HG03066 (cell line): ENCODE data around the gene CCR4.
"Not testable (repeated sequence)": the region's sequence is repeated elsewhere in the genome, so short reads cannot be mapped to it uniquely, and the experiment has no call there.

Source experiments
- ATAC-seq: cut with Tn5 transposase; IDR thresholded peaks from one replicate; pipeline ENCODE4 v1.9.1; 2021; ENCODE audit warnings: low read depth; ENCODE audit not compliant: unreplicated experiment

The CCR4 gene

DNA sequence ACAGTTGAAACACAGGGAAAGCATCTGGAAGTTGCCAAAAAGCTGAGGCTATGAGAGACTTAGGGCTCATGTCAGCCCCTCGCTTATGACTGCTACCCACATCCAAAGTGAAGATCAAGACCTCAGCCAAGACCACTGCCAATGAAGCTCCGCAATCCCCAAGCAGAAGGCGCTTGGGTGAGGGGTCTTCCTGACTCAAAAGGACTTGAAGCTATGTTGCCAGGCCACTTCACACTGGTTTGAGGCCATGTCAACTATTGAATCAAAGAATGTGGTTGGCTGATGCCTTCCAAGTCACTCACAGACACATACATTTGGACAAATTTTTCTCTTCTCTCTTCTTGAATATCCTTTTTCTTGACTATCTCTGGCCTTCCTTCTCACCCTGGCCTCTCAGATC, 928 bp upstream of the CCR4 start:
- no peak for ATAC-seq

DNA sequence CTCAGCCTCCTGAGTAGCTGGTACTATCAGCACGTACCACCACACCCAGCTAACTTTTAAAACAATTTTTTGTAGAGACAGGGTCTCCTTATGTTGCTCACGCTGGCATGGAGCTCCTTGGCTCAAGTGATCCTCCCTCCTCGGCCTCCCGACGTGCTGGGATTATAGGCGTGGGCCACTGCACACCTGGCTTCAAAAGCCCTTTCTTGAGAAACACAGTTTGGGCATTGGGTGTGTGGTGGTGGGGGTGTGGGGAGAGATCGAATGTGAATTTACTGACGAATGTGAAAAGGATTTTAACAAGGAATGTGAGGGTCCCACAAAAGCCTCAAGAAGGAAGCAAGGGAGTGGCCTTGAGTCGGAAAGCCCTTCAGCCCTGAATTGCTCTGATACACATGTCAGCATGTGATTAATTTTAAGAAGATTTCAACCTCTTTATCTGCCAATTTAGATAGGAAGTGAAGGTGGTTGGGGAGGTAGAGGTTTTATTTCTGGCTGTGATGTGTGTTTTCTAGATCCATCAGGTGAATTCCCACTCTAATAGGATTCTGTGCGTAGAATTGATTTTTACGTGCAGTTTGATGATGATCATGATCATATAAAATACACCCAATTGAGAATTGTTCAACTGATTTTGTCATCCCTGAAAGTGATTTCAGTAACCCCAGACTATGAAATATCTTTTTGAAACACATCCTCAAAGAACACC, 1.1 kb downstream of the CCR4 start:
- ATAC-seq: no peak

GRCh38 chr3:32954506-32954905, 3.1 kb downstream of the CCR4 start:
- no peak for ATAC-seq

GRCh38 chr3:32956750-32957570, 5.5 kb downstream of the CCR4 start:
- no peak for ATAC-seq

DNA sequence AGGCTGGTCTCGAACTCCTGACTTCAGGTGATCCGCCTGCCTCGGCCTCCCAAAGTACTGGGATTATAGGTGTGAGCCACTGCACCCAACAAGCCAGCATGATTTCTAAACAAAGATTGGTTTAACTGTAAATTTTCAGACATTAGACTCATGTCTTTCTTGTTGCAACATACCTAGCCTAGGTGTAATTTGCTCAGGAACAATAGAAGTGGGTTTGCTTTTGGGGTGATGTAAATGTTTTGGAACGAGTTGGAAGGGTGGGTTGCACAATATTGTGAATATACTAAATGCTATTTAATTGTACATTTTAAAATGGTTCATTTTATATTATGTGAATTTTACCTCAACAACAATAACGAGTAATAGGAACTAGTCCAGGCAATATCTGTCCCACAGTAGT, 7.1 kb downstream of the CCR4 start:
- ATAC-seq: no peak

DNA sequence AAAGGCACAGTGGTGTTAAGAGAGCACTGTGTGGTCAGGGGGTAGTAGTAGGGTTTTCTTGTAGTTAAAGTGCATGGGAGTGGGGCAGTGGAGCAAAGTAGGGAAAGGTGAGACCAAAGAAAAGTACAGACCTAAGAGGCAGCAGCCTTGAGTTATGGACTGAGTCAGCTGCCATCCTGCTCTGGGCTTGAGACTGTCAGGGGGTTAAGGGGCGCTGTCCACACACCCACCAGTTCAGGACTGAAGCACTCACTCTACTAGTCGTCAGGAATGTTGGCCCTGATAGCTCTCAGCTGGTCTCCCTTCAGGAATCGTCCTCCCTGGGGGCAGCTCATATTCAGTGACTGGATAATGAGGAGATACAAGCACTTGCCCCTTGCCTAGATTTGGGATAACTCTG, 7.9 kb downstream of the CCR4 start:
- no peak for ATAC-seq

DNA sequence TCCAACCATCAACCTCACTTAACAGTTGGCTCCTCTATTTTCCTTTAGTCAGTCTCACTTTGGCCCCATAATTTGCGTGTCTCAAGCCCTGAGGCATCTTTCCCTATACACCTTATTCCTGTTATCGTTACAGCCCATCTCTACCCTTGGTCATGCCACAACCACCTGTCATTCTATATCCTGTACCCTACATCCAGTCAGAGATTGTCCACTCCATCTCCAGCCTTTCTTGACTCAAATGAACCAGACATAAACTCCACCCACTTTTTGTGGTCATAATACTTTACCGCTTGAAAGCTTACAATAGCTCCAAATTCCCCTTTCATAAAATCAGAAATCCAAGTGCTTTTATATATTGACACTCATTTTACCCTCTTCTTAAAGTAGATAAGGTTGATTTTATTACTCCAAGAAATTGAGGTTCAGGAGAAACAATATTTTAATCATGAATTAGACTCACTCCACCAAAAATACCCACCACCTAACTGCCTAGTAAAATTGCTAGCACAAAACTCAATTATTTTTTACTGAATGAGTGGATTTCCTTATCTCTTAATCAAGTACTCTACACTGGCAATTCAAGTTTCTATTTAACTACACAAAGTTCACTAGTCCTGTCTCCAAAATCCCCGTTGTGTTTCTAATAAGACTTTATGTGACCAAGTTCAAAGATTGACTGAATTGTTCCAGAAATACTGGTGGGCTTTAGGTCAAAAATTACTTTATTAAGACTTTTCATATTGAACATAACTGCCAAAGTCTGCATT, 9.1 kb downstream of the CCR4 start:
- ATAC-seq: no peak

DNA sequence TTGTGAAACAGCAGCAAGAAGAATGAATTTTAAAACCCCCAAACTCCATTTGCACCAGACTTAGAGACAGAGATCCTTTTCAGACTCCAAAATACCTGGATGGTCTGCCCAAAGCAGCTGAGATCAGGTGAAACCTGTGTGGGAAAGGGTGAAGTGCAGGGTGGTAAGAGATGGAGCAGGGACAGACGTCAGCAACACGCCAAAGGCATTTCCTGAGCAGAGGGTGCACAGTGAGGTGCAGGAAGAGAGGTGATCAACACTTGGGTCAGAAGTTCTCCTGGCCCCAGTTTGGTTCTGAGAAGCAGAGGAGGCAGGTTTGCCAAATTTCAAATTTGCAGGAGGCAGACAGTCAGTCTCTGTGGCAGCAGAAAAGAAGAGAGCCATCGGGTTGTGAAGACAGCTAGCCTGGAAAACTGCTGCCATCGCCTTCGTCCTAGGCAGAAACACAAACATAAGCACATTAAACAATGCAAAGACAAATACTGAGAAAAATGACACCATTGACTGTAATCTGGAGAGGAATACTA, 9.8 kb downstream of the CCR4 start:
- ATAC-seq: no peak

DNA sequence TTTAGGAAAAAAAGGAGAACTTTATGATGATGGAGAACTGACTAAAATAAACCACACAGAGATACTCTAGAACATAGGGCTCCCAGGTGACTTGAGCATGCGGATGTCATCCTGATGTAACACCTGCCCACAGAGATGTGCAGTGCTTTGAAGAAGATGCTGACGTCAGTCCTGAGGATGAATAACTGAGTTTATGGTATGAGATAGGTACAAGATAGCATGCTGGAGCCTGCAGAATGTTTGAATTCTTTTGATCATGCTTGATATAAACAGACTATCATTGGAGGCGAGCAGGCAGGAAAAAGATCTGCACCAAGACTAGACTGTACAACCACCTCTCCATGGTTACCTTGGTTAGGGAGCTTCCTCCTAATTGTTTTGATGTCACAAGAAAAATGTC, 12.4 kb downstream of the CCR4 start:
- ATAC-seq: no peak

DNA sequence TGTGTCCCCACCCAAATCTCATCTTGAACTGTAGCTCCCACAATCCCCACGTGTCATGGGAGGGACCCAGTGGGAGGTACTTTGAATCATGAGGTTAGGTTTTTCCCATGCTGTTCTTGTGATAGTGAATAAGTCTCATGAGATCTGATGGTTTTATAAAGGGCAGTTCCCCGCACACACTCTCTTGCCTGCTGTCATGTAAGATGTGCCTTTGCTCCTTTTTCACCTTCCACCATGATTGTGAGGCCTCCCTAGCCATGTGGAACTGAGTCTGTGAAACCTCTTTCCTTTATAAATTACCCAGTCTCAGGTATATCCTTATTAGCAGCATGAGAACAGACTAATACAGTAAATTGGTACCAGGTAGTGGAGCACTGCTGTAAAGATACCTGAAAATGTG, 13.3 kb downstream of the CCR4 start:
- not testable (repeated sequence) for ATAC-seq

DNA sequence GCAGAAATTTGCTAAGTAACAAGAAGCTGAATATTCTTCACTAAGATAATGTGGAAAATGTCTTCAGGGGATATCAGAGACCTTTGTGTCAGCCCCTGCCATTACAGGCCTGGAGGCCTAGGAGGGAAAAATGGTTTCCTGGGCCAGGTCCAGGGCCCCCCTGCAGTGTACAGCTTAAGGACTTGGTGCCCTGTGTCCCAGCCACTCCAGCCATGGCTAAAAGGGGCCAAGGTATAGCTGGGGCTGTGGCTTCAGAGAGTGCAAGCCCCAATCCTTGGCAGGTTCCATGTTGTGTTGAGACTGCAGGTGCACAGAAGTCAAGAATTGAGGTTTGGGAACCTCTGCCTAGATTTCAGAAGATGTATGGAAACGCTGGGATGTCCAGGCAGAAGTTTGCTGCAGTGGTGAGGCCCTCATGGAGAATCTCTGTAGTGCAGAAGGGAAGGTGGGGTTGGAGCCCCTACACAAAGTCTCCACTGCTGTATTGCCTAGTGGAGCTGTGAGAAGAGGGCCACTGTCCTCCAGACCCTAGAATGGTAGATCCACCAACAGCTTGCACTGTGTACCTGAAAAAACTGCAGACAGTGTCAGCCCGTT, 14.3 kb downstream of the CCR4 start:
- ATAC-seq: not testable (repeated sequence)

DNA sequence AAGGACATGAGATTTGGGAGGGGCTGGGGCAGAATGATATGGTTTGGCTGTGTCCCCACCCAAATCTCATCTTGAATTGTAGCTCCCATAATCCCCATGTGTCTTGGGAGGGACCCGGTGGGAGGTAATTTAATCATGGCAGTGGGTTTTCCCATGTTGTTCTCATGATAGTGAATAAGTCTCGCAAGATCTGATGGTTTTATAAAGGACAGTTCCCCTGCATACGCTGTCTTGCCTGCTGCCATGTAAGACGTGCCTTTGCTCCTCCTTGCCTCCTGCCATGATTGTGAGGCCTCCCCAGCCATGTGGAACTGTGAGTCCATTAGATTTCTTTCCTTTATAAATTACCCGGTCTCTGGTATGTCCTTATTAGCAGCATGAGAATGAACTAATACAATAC, 15.2 kb downstream of the CCR4 start:
- ATAC-seq: not testable (repeated sequence)

DNA sequence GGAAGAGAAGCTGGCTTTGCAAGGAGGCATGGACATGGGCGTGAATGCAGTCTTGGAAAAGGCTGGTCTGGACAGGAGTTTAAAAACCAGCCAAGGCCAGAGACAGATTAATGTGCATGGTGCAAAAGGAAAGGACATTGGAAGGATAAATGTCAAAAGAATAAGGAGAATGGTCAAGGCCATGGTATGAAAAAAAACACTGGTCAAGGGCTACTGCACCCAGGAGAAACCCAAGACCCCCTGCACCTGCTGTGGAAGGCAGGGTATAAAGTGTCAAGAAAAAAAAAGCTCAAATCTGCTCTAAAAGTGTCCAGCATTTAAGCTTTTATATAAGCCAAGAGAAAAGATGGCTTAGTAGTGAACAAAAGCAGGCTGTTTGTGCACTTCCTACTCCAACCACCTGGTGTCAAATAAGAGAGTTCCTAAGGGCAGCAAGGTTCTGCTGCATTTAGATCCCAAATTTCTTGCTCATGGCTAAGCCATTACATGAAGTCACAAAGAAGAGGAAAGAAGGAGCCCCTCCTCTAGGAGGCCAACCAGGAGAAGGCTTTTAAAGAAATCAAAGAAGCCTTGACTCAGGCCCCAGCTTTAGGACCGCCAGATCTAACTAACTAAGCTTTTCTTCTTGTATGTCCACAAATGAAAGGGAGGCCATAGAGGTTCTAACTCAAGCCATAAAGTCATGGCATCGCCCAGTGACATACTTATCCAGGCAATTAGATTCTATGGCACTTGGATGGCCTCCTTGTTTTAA, 16.9 kb downstream of the CCR4 start:
- no peak for ATAC-seq

DNA sequence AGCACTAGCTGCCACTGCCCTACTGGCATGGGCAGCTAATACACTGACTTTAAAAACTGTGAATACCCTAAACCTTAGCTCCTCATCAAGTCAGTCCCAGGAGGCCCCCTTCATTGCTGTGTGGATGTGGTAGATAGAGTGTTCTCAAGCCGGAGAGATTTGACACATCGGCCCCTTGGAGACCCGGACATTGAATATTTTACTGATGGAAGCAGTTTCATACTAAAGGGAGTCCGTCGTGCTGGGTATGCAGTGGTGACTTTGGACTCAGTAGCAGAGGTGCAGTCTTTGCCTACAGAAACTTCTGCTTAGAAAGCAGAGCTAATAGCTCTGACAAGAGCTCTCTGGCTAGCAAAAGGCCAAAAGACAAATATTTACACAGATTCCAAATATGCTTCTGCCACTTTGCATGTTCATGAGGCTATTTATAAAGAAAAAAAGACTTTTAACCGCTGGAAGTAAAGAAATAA, 17.5 kb downstream of the CCR4 start:
- no peak for ATAC-seq

DNA sequence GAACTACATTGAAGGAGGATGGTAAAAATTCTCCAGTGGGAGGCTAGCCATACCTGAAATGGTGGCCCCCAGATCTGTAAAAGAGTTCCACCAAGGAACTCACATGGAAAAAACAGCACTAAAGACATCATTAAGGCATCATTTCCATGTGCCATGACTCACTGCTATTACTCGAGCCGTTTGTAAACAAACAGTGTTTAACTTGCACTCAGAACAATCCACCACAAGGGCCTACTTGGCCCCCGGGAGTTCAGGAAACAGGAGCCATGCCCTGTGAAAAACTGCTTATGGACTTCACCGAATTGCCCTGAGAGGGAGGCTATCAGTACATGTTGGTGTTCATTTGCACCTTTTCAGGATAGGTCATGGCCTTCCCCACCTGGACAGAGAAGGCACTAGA, 18.2 kb downstream of the CCR4 start:
- no peak for ATAC-seq

DNA sequence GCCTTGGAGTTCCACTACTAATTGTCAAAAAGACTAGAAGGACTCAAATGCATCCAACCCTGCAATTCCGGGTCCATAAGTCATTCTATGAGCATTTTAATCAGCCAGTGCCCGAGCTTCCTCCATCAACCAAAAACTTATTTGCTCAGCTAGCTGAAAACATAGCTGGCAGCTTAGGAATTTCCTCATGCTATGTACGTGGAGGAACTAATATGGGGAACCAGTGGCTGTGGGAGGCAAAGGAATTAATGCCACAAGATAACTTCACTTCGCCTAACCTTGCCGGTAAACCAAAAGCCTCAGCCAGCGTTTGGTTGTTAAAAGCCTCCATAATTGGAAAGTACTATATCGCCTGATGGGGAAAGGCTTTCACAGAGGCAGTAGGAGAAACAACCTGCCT, 19.8 kb downstream of the CCR4 start:
- ATAC-seq: not testable (repeated sequence)

- ATAC-seq: no peak
These were observed 21.2 kb downstream of the CCR4 start for GRCh38 chr3:32972482-32973146.

DNA sequence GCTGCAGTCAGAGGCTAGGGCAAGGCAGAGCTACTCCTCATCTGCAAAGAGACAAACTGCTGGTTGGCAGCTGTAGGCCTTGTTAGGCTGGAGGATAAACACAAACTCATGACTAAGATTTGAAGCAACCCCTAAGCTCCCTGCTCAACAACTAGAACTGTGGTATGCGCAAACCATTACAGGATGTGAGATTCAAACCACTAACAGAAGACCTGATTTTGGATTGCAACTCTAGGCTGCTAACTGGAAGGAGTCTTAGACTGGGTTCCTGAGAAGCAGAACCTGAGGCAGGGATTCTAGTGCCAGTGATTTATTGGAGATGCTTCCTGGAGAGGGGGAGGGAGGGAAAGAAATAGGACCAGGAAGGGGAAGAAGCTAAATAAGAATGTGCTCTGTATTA, 22.5 kb downstream of the CCR4 start:
- no peak for ATAC-seq

DNA sequence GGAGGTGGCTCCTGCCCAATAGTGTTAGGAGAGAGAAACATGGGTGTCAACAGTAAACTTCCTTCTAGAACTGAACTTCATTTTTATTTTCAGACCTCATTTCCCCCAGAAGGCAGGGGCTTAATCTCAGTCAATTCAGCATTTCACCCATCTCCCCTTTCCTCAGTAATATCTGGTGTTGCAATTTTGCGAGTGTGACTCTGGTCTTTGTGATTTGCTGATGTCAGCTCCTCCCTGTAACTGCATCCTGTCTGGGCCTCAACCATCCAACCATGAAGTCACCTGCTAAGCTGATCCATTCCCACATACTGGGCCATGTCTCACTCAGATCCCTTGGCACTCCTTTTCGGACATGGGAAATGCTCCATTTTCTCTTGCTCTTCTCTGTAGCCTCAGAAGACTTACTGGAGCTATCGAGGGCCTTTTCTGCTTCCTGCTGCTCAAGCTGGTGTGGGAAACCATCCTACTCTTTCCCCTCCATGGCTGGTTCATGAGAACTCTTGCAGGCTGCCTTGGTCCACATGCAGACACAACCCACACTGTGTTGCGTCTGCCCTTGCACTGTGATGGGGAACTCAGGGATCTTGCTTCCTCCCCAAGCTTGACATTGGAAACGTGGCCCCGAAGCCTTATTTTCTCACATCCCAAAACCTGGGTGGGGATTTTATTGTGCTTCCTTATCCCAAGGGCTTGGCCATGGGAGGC, 24.6 kb downstream of the CCR4 start:
- no peak for ATAC-seq
